ENCODE results near the gene SLC11A2. TPM values are rescaled to one million over a fixed set of nuclear protein-coding genes. Genes with fewer than 3 reads are reported as not detected.

The SLC11A2 gene
- total and polyA plus RNA-seq, 2 of the 8 experiments (the other 6 are each of a cell fraction or from before 2014, with no cell fraction given) = 55.0 to 61.5 TPM

DNA sequence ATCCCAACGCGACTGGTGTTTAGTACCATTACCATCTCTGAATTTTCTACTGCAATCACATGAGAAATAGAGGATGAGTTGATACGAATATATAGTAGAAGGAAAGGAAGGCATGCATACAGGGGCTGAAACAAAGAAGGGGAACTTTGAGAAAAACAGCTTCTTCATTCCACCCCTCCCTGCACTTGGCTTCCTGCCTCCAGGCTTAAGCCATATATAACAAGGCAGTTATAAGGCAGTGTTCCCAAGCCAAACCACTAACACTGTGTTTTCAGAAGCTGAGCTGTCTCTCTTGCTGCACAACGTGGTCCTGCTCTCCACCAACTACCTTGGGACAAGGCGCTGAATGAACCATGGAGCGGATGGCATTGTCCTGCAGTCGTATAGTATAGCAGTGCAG is 32.9 kb upstream of the SLC11A2 start:
- peaks cover 0 to 2% of the 10 kb centered on the region in 2 experiments for H4K20me1 ChIP-seq (replicated peaks in 1 of 2; ENCODE audit: control insufficient read depth in 1 of 2, insufficient read depth in 2 of 2, low read length in 2 of 2)
- H3K14ac ChIP-seq (ENCODE audit: insufficient read length) = no peak overlapping the region
- H4K91ac ChIP-seq (replicated peaks; ENCODE audit: insufficient read length, low read length) = no peak overlapping the region
- no peaks in the 10 kb centered on the region for H3K79me2 ChIP-seq (ENCODE audit: control insufficient read depth in 1 of 2, insufficient read depth in 2 of 2, low read length in 2 of 2)
- ChIA-PET CTCF (ENCODE audit: partially characterized antibody) (interaction anchor here (1.0 to 1.6 kb wide), 2 partner anchors 12 to 282 kb away, joined by 3 to 4 read pairs; no protein-coding TSS in a partner anchor), POLR2A (ENCODE audit: partially characterized antibody) (interaction anchor here (0.7 to 1.6 kb wide), 3 partner anchors 9 to 21 kb away, joined by 3 to 5 read pairs (median 3); no protein-coding TSS in a partner anchor)
- no peaks in the 10 kb centered on the region for H3K79me1 ChIP-seq (ENCODE audit: low read depth, low read length)
- FAIRE-seq = no peak
- no peaks in the 10 kb centered on the region for H3K9me3 ChIP-seq (ENCODE audit: insufficient read depth in 2 of 2, low read depth in 1 of 2, low read length in 1 of 2)
- H3K4me1 ChIP-seq (replicated peaks in 1 of 4; ENCODE audit: control insufficient read depth in 3 of 4, insufficient read depth in 4 of 4, low read length in 3 of 4) = no peaks in the 10 kb centered on the region
- H4K5ac ChIP-seq (ENCODE audit: insufficient read length, low read depth, low read length) = no peak overlapping the region
- H3K27ac ChIP-seq (ENCODE audit: low read depth, low read length) = no peak overlapping the region
- H4K8ac ChIP-seq (ENCODE audit: extremely low read depth, insufficient read depth, low read length) = no peak overlapping the region
- H3K18ac ChIP-seq (ENCODE audit: extremely low read depth, low read length) = no peak overlapping the region
- no peak overlapping the region for H3K9ac ChIP-seq (replicated peaks in 1 of 4; ENCODE audit: extremely low read depth in 1 of 4, low read depth in 3 of 4, low read length in 3 of 4)
- H3K56ac ChIP-seq (replicated peaks; ENCODE audit: insufficient read length, low read depth, low read length) = peak overlapping the region; percentile 7
- no peak overlapping the region for H2BK120ac ChIP-seq (replicated peaks; ENCODE audit: low read depth, low read length)
- TF ChIP-seq RFX5 (IDR thresholded peaks at IDR 0.05; ENCODE audit: borderline replicate concordance, low read depth, low read length) = no peak
- no peak for TF ChIP-seq SP1 (IDR thresholded peaks at IDR 0.05; ENCODE audit: low read depth, low read length)
- no peak for TF ChIP-seq SP4 (IDR thresholded peaks at IDR 0.05; ENCODE audit: low read length)
- no peak for TF ChIP-seq KDM5A (IDR thresholded peaks at IDR 0.05; ENCODE audit: low read length)
- no peak for TF ChIP-seq PHF8 (conservative IDR thresholded peaks at IDR 0.05; ENCODE audit: low read depth, low read length)
- TF ChIP-seq RNF2 (IDR thresholded peaks at IDR 0.05; ENCODE audit: borderline replicate concordance, low read depth, low read length, missing control alignments, poor library complexity, severe bottlenecking) = no peak
- no peak for TF ChIP-seq TAF7 (optimal IDR thresholded peaks at IDR 0.05; ENCODE audit: borderline replicate concordance, low read depth, low read length)
- TF ChIP-seq, protein P1, sequence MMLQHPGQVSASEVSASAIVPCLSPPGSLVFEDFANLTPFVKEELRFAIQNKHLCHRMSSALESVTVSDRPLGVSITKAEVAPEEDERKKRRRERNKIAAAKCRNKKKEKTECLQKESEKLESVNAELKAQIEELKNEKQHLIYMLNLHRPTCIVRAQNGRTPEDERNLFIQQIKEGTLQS (IDR thresholded peaks at IDR 0.05; ENCODE audit: insufficient read depth, low read depth, low read length) = no peak
- 93% methylated on average over 7 of the region's 7 CpGs; no CpG with 5 or more reads in 1 of the 2 experiments for WGBS, 2 experiments (ENCODE audit: extremely low coverage in 1 of 2, insufficient coverage in 1 of 2, insufficient read length in 1 of 2, insufficient replicate concordance in 2 of 2, low coverage in 1 of 2, low lambda C conversion rate in 2 of 2, missing lambda C conversion rate in 1 of 2)
- H2BK5ac ChIP-seq (ENCODE audit: low read depth, low read length) = no peak overlapping the region
- H3K23ac ChIP-seq (ENCODE audit: insufficient read length) = no peak overlapping the region
- no peak for DNase-seq (ENCODE audit: low read depth in 1 of 2, low spot score in 2 of 2)
- no peak overlapping the region for H3K4me3 ChIP-seq (ENCODE audit: extremely low read depth in 1 of 4, insufficient read depth in 2 of 4, low read depth in 3 of 4, low read length in 4 of 4)
- H3K4ac ChIP-seq (replicated peaks; ENCODE audit: insufficient read length, low read depth, low read length) = no peak overlapping the region
- H3K27me3 ChIP-seq (replicated peaks in 1 of 4; ENCODE audit: control insufficient read depth in 3 of 4, extremely low read depth in 1 of 4, insufficient read depth in 3 of 4, low read length in 3 of 4) = no peaks in the 10 kb centered on the region
- H2BK15ac ChIP-seq (ENCODE audit: low read length) = no peak overlapping the region
- H2BK12ac ChIP-seq (ENCODE audit: low read depth, low read length) = no peak overlapping the region
- H2BK20ac ChIP-seq (ENCODE audit: low read length) = no peak overlapping the region
- H3K36me3 ChIP-seq (ENCODE audit: control insufficient read depth in 2 of 4, insufficient read depth in 4 of 4, low read length in 3 of 4) = peaks cover 10 to 70% (median 49%) of the 10 kb centered on the region in 4 experiments
- H3K23me2 ChIP-seq (ENCODE audit: low read depth, low read length) = no peaks in the 10 kb centered on the region
- no peak overlapping the region for H2AFZ ChIP-seq (ENCODE audit: low read length)
- no peak overlapping the region for H3K4me2 ChIP-seq (ENCODE audit: insufficient read depth in 1 of 2, low read depth in 2 of 2, low read length in 2 of 2)
- H2AK5ac ChIP-seq (ENCODE audit: low read depth, low read length) = no peak overlapping the region

All from H1 (cell line).